Activated gamma-delta T cell treated with anti-CD3 and anti-CD28 coated beads, Interleukin-2, amount 50 U/mL, for 16 hours (primary cell): Measurements from ENCODE around the gene OLFM1.
"Not testable (repeated sequence)": the region's sequence is repeated elsewhere in the genome, so short reads cannot be mapped to it uniquely, and the experiment has no call there.

Source experiments
- DNase-seq: peaks from one replicate; pipeline ENCODE4 v3.0.0-alpha.2; 2020; ENCODE audit warnings: low read depth

OLFM1 gene

DNA sequence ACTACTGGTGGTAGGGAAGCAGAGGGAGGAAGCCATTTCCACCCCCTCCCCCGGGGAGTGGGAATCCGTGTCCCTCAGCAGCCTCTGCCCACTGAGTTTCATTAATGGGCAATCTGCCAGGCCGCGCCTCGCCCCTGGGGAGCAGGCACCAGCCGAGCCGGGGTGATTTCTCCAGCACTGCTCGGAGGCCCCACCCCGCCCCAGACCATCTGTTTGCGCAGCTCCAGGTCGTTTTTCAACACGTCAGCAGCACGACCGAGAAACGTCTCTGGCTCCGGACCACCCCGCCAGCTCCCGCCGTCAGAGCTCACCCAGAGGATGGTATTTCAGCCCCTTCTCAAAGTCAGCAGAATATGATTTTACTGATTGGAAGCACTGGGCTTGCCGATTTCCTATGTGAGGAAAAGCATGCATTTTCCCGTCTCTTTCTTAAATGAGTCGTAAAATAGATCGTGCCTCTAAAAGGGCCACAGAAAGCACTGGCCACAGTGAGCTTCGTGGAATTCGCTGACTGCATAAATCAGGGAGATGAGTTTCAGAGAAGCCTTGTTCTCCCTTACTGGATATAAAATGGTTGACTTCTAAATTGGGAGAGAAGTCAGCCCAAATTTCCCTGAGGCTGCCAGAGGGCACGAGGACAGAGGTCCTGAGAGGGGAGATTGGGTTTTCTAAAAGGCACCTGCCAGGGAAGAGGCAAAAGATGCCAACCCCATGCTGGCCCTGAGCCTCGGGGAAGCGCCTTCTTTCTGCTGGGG, 47.0 kb downstream of the OLFM1 start:
- DNase-seq, result no peak

GRCh38 chr9:135135171-135135928, 47.9 kb downstream of the OLFM1 start:
- DNase-seq, result no peak

GRCh38 chr9:135135929-135136315, 48.5 kb downstream of the OLFM1 start:
- DNase-seq, result no peak

DNA sequence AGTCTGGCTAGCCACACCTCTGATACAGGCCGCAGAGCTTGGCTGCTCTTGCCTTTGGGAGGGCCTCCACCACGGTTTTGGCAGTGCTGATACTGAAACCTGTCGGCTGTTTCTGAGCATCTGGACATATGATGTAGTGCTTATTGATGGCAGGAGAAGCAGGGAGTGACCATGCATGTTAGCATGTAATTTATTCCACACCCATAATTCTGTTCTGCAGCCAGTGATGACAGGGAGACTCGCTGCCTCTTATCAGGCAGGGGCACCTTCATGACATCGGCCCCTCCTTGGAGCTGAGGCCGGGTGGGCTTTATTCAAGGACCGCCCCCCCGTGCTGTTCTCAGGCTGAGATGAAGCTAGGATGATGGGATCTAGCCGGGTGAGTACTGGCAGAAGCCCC, 49.0 kb downstream of the OLFM1 start:
- no peak for DNase-seq

DNA sequence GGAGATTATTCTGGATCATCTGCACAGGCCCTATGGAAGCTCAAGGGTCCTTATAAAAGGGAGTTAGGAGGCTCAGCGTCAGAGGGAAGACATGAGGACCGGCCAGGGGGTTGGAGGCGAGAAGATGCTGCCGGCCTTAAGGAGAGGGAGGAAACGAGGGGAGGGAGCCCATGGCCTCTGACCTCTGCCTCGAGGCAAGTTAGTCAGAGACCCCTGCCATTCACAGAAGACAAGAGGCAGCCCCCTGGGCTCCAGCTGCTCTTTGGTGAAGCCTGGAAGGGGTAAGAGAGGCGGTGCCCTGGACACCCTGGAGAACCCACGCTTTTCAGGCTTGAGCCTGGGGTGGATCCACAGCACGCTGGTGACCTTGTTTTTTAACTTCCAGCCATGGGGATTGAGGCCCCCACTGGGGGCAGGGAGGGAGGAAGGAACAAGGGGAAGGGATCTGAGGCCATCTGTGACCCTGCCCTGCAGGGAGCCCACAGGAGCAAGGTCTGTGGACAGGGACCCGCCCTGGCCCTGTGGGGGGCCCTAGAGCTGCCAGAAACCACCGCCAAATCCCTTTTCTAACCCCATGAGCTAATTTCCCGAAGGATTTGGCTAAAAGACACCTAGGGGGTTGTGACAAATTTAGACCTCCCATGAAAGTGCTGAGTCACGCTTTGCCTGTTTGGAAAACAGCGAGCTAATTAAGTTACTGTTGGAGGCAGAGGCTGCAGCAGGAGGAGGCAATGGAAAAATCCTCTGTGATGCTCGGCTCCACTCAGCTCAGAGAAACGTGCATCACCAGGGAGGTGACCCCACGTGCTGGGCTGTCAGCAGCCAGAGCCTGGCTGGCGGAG, 49.7 kb downstream of the OLFM1 start:
- no peak for DNase-seq

DNA sequence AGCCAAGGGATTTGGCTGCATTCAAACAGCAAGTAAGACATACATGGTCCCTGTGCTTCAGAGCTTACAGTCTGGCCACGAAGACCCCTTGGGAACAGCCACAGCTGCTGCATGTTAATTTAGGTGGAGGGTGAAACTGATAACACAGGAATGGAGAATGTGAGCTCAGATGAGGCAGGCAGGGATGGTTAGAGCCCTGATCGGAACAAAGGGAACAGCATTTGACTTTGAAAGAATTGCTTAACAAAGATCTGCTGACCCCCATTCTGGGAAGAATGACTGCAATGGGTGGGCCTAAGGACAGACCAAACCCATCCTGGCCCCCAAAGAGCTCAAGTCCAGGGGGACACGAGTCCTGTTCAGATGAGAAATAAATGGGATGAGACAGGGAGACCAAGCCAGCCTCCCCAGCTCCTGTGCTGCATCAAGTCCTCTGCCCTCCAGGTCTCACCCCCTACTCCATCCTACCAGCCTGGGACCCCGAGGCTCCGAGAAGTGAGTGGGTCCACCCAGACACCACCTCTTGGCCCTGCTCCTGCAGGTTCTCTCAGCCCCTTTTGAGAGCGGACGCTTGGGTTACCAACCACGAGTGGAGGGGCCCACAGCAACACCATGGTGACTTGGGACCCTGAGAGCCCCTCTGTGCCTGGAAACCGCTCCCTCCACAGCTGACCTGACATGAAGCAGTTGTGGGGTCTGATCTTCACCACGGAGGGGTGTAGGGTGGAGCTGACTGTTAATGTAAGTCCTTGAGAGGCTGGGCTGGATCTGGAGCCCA, 50.8 kb downstream of the OLFM1 start:
- no peak for DNase-seq

- DNase-seq, result no peak
Measured at GRCh38 chr9:135139366-135139959, 52.0 kb downstream of the OLFM1 start.

DNA sequence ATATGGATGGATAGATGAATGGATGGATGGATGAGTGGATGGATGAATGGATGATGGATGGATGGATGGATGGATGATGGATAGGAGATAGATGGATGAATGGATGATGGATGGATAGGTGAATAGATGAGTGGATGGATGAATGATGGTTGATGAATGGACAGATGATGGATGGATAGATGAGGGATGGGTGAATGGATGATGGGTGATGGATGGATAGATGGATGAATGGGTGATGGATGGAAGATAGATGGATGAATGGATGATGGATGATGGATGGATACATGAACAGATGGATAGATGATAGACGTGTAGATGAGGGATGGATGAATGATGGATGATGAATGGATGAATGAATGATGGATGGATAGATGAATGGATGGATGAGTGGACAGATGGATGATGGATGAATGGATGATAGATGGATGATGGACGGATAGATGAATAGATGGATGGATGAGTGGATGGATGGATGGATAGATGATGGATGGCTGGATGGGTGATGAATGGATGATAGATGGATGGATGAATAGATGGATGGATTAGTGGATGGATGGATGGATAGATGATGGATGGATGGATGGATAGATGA, 53.8 kb downstream of the OLFM1 start:
- DNase-seq, result no peak

- DNase-seq, result no peak
Measured at GRCh38 chr9:135144581-135145170, 57.2 kb downstream of the OLFM1 start.

- no peak for DNase-seq
Measured at GRCh38 chr9:135145312-135145711, 57.8 kb downstream of the OLFM1 start.

DNA sequence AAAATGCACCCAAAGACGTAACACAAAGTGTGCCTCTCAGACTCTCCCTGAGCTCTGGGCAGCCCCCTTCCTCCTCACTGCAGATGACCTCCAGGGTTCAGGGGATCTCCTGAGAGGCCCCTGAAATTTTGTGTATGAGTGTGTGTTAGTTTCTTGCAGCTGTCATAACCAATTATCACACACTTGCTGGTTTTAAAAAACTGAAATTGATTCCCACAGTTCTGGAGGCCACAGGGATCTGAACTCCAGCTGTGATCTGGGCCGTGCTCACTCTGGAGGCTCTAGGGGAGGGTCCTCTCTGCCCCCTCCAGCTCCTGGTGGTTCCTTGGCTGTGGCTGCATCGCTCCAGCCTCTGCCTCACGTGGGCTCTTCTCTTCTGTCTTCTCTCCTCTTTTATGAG, 58.8 kb downstream of the OLFM1 start:
- DNase-seq, result no peak

GRCh38 chr9:135146766-135147473, 59.5 kb downstream of the OLFM1 start:
- no peak for DNase-seq

DNA sequence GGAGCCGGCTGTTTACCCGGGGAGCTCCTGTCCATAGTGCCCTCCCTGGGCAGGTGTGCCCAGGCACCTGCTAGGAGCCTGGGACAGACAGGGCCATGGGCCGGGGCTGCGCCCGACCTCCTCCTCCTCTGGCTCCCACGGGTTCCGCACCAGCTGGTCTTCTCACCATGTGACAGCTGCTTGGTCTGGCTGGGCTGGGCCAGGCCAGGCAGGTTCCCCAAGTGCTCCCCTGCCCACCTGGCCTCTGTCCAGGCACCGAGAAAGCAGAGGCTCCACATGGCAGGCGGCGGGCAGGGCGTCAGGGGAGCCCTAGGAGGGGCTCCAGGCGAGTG, 60.0 kb downstream of the OLFM1 start:
- DNase-seq, result no peak

- no peak for DNase-seq
Measured at GRCh38 chr9:135147938-135148337, 60.5 kb downstream of the OLFM1 start.

GRCh38 chr9:135148386-135148785, 60.9 kb downstream of the OLFM1 start:
- DNase-seq, result no peak

DNA sequence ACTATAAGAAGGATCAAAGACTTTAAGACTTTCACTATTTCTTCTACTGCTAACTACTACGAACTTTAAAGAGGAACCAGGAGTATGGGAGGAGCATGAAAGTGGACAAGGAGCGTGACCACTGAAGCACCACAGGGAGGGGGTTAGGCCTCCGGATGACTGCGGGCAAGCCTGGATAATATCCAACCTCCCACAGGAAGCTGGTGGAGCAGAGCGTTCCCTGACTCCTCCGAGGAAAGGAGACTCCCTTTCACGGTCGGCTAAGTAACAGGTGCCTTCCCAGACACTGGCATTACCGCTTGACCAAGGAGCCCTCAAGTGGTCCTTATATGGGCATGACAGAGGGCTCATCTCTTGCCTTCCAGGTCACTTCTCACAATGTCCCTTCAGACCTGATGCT, 62.4 kb downstream of the OLFM1 start:
- DNase-seq, result not testable (repeated sequence)

DNA sequence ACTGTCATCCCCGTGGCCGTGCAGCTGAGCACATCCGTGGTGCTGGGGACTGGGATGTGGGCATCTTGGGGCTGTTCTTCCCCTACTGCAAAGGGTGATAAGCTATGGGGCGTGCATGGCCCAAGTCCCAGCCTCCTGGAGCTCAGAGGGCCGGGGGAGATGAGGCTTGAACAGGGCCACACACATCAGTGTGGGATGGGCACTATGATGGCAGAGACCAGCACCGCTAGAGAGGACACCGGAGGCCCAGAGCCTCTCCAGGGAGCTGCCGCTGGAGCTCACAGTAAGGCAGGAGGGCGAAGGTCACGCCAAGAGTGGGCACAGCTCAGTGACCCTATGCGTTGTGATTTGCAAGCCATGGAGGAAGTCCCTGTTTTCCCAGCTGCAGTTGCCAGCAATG, 63.5 kb downstream of the OLFM1 start:
- DNase-seq, result no peak

GRCh38 chr9:135151757-135152613, 64.5 kb downstream of the OLFM1 start:
- DNase-seq, result no peak

- no peak for DNase-seq
Measured at GRCh38 chr9:135152614-135153334, 65.3 kb downstream of the OLFM1 start.
